ENCODE data around the gene CTSC. TPM values are rescaled to one million over a fixed set of nuclear protein-coding genes. Genes with fewer than 3 reads are reported as not detected.

Gene CTSC
- total RNA-seq, 1 experiment from 2014 or later: 250 TPM

- Histone ChIP-seq H3K9me3 (no peaks in the 10 kb centered on the region), H3K27me3 (replicated peaks; ENCODE audit: control insufficient read depth, insufficient read depth, low read length) (no peaks in the 10 kb centered on the region), H3K36me3 (ENCODE audit: control insufficient read depth, insufficient read depth, low read length) (peaks cover 1% of the 10 kb centered on the region; the same call in 1 of the 2 replicates), H3K4me3 (ENCODE audit: low read depth, low read length) (no peak overlapping the region), H3K4me1 (peaks cover 10% of the 10 kb centered on the region)
- Mint-ChIP-seq H3K4me3 (ENCODE audit: unreplicated experiment) (no peak overlapping the region), H3K9me3 (ENCODE audit: unreplicated experiment) (no peaks in the 10 kb centered on the region), H3K27ac (ENCODE audit: unreplicated experiment) (peak overlapping the region; percentile 19), H3K36me3 (ENCODE audit: insufficient read depth, unreplicated experiment) (peaks cover 19% of the 10 kb centered on the region), H3K27me3 (ENCODE audit: insufficient read depth, unreplicated experiment) (no peaks in the 10 kb centered on the region), H3K4me1 (ENCODE audit: low read depth, unreplicated experiment) (peaks cover 30% of the 10 kb centered on the region)
- POLR2A ChIA-PET: no interaction called here
- intact Hi-C loops (cut with micrococcal nuclease; ENCODE audit: unreplicated experiment): loop anchor here (1.0 kb wide), 2 partner anchors 36 to 101 kb away; partner anchors contain the start of gene CTSC
- BruUV-seq (replicated peaks): no TSS peak
- no peak for TF ChIP-seq CTCF (IDR thresholded peaks at IDR 0.05; ENCODE audit: insufficient read depth in 1 of 2, low read depth in 1 of 2, low read length in 1 of 2, severe bottlenecking in 1 of 2, unreplicated experiment in 1 of 2)
- CTCF ChIA-PET: no interaction called here
- DNase-seq: peak; percentile 40 to 53
Observed at GRCh38 chr11:88300888-88301487, 36.5 kb downstream of the CTSC start.

- Mint-ChIP-seq H3K4me3 (ENCODE audit: unreplicated experiment) (no peak overlapping the region), H3K27me3 (ENCODE audit: insufficient read depth, unreplicated experiment) (no peaks in the 10 kb centered on the region), H3K36me3 (ENCODE audit: insufficient read depth, unreplicated experiment) (peaks cover 29% of the 10 kb centered on the region), H3K9me3 (ENCODE audit: unreplicated experiment) (no peaks in the 10 kb centered on the region), H3K27ac (ENCODE audit: unreplicated experiment) (no peak overlapping the region), H3K4me1 (ENCODE audit: low read depth, unreplicated experiment) (peaks cover 30% of the 10 kb centered on the region)
- Histone ChIP-seq H3K4me1 (peaks cover 10% of the 10 kb centered on the region), H3K9me3 (no peaks in the 10 kb centered on the region), H3K27me3 (replicated peaks; ENCODE audit: control insufficient read depth, insufficient read depth, low read length) (no peaks in the 10 kb centered on the region), H3K4me3 (ENCODE audit: low read depth, low read length) (no peak overlapping the region), H3K36me3 (ENCODE audit: control insufficient read depth, insufficient read depth, low read length) (peaks cover 1% of the 10 kb centered on the region; the same call in 1 of the 2 replicates)
- BruUV-seq (replicated peaks): no TSS peak
- DNase-seq: no peak
- intact Hi-C loops (cut with micrococcal nuclease; ENCODE audit: unreplicated experiment): no loop called here
- CTCF ChIA-PET: no interaction called here
- POLR2A ChIA-PET: interaction anchor here (1.1 kb wide), 1 partner anchor 40 kb away, joined by 3 read pairs; the partner anchor contains the start of gene CTSC
- TF ChIP-seq CTCF (IDR thresholded peaks at IDR 0.05; ENCODE audit: insufficient read depth in 1 of 2, low read depth in 1 of 2, low read length in 1 of 2, severe bottlenecking in 1 of 2, unreplicated experiment in 1 of 2): no peak
Observed at GRCh38 chr11:88297863-88298262, 39.7 kb downstream of the CTSC start.

- intact Hi-C loops (cut with micrococcal nuclease; ENCODE audit: unreplicated experiment): no loop called here
Observed at GRCh38 chr11:88297421-88297820, 40.1 kb downstream of the CTSC start.

More at GRCh38 chr11:88297421-88297820, 40.1 kb downstream of the CTSC start:
- peaks cover 10% of the 10 kb centered on the region for H3K4me1 ChIP-seq
- no TSS peak for BruUV-seq (replicated peaks)
- no peak for TF ChIP-seq CTCF (IDR thresholded peaks at IDR 0.05; ENCODE audit: insufficient read depth in 1 of 2, low read depth in 1 of 2, low read length in 1 of 2, severe bottlenecking in 1 of 2, unreplicated experiment in 1 of 2)
- DNase-seq: peak in 1 of 2 experiments; percentile 32
- H3K36me3 ChIP-seq (ENCODE audit: control insufficient read depth, insufficient read depth, low read length): peaks cover 1% of the 10 kb centered on the region; the same call in 1 of the 2 replicates
- ChIA-PET CTCF (no interaction called here), POLR2A (no interaction called here)
- Mint-ChIP-seq H3K9me3 (ENCODE audit: unreplicated experiment) (no peaks in the 10 kb centered on the region), H3K4me1 (ENCODE audit: low read depth, unreplicated experiment) (peaks cover 30% of the 10 kb centered on the region), H3K4me3 (ENCODE audit: unreplicated experiment) (no peak overlapping the region), H3K27ac (ENCODE audit: unreplicated experiment) (no peak overlapping the region), H3K36me3 (ENCODE audit: insufficient read depth, unreplicated experiment) (peaks cover 33% of the 10 kb centered on the region), H3K27me3 (ENCODE audit: insufficient read depth, unreplicated experiment) (no peaks in the 10 kb centered on the region)
- H3K4me3 ChIP-seq (ENCODE audit: low read depth, low read length): no peak overlapping the region
- no peaks in the 10 kb centered on the region for H3K9me3 ChIP-seq
- no peaks in the 10 kb centered on the region for H3K27me3 ChIP-seq (replicated peaks; ENCODE audit: control insufficient read depth, insufficient read depth, low read length)

Data from Caco-2 (cell line).